T-helper 2 cell treated with Interferon-gamma antibody and Interleukin-4, amounts not matched to agents 5 μg/mL and 100 μg/mL, for 36 hours (primary cell): ENCODE data around the gene TAGAP.
"Not testable (repeated sequence)": the region's sequence is repeated elsewhere in the genome, so short reads cannot be mapped to it uniquely, and the experiment has no call there.

Source experiments
- DNase-seq: peaks from one replicate; pipeline ENCODE4 v3.0.0; 2021; ENCODE audit warnings: low spot score
- H3K27ac Mint-ChIP-seq: one replicate; pipeline ENCODE4 v1.8.0; 2021; ENCODE audit warnings: mild to moderate bottlenecking, mixed read lengths
- H3K27me3 Mint-ChIP-seq: one replicate; pipeline ENCODE4 v1.8.0; 2021; ENCODE audit warnings: low read depth, mixed read lengths
- H3K36me3 Mint-ChIP-seq: one replicate; pipeline ENCODE4 v1.8.0; 2021; ENCODE audit warnings: low read depth, mixed read lengths
- H3K4me1 Mint-ChIP-seq: one replicate; pipeline ENCODE4 v1.8.0; 2021; ENCODE audit warnings: low read depth, mixed read lengths
- H3K4me3 Mint-ChIP-seq: one replicate; pipeline ENCODE4 v1.8.0; 2022; ENCODE audit warnings: mild to moderate bottlenecking, moderate library complexity, mixed read lengths
- H3K9me3 Mint-ChIP-seq: one replicate; pipeline ENCODE4 v1.8.0; 2021; ENCODE audit warnings: mixed read lengths

Gene TAGAP

GRCh38 chr6:159030168-159030567 lies 14.6 kb downstream of the TAGAP start:
- H3K9me3 Mint-ChIP-seq: peaks cover 9% of the 10 kb centered on the region
- H3K27me3 Mint-ChIP-seq: no peaks in the 10 kb centered on the region
- peaks cover 21% of the 10 kb centered on the region for H3K36me3 Mint-ChIP-seq
- no peak for DNase-seq
- no peak overlapping the region for H3K4me3 Mint-ChIP-seq
- peaks cover 2% of the 10 kb centered on the region for H3K4me1 Mint-ChIP-seq
- no peak overlapping the region for H3K27ac Mint-ChIP-seq

GRCh38 chr6:159025224-159025623 lies 19.6 kb downstream of the TAGAP start:
- not testable (repeated sequence) for DNase-seq, H3K27ac Mint-ChIP-seq, H3K27me3 Mint-ChIP-seq, H3K4me1 Mint-ChIP-seq, H3K4me3 Mint-ChIP-seq
- H3K36me3 Mint-ChIP-seq: peaks cover 34% of the 10 kb centered on the region
- peaks cover 41% of the 10 kb centered on the region for H3K9me3 Mint-ChIP-seq

DNA sequence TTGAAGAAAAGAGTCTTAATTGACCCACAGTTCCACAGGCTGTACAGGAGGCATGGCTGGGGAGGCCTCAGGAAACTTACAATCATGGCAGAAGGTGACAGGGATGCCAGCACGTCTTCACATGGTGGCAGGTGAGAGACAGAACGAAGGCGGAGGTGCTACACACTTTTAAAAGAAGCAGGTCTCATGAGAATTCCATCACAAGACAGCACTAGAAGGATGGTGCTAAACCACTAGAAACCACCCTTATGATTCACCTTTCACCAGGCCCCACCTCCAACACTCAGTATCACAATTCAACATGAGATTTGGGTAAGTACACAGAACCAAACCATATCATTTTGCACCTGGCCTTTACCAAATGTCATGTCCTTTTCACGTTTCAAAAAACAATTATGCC lies 20.9 kb downstream of the TAGAP start:
- Mint-ChIP-seq H3K36me3 (peaks cover 34% of the 10 kb centered on the region), H3K27ac (peak overlapping the region; percentile 49)

DNA sequence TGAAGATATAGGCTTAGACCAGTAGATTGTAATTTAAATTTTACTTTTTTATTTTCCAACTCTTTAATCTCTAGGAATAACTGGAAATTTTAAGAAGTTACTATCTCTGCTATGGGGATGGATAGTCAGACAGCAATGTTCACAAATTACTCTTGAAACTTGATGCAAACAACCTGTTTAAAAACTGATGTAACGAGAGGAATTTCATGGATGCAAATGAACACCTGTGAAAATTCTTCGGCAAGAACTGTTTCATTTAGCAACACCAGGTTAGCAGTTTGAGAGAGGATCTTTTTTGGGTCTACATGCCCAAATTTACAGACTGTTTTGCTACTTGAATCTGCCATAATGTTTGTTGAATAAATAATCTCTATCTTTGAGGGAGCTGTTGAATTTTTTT lies 24.8 kb downstream of the TAGAP start:
- Mint-ChIP-seq H3K4me3 (no peak overlapping the region), H3K27ac (no peak overlapping the region), H3K36me3 (peaks cover 24% of the 10 kb centered on the region), H3K27me3 (no peaks in the 10 kb centered on the region), H3K9me3 (peaks cover 30% of the 10 kb centered on the region), H3K4me1 (peaks cover 38% of the 10 kb centered on the region)
- DNase-seq: no peak

More for the DNA sequence above, 20.9 kb downstream of the TAGAP start:
- peak; percentile 39 for DNase-seq
- Mint-ChIP-seq H3K4me3 (no peak overlapping the region), H3K9me3 (peaks cover 41% of the 10 kb centered on the region), H3K27me3 (no peaks in the 10 kb centered on the region), H3K4me1 (peaks cover 15% of the 10 kb centered on the region)

- H3K9me3 Mint-ChIP-seq: peaks cover 12% of the 10 kb centered on the region
- H3K27ac Mint-ChIP-seq: peak overlapping the region; percentile 51
- peaks cover 50% of the 10 kb centered on the region for H3K4me1 Mint-ChIP-seq
- DNase-seq: peak; percentile 5
- no peaks in the 10 kb centered on the region for H3K27me3 Mint-ChIP-seq
- H3K36me3 Mint-ChIP-seq: peaks cover 8% of the 10 kb centered on the region
- H3K4me3 Mint-ChIP-seq: peak overlapping the region; percentile 41
These were observed 26.8 kb downstream of the TAGAP start for GRCh38 chr6:159017757-159018559.

- no peak overlapping the region for H3K27ac Mint-ChIP-seq
- no peak overlapping the region for H3K4me3 Mint-ChIP-seq
- H3K9me3 Mint-ChIP-seq: no peaks in the 10 kb centered on the region
- H3K4me1 Mint-ChIP-seq: peaks cover 63% of the 10 kb centered on the region
- peak; percentile 2 for DNase-seq
- peaks cover 5% of the 10 kb centered on the region for H3K36me3 Mint-ChIP-seq
- no peaks in the 10 kb centered on the region for H3K27me3 Mint-ChIP-seq
These were observed 30.4 kb downstream of the TAGAP start for GRCh38 chr6:159014406-159014805.

DNA sequence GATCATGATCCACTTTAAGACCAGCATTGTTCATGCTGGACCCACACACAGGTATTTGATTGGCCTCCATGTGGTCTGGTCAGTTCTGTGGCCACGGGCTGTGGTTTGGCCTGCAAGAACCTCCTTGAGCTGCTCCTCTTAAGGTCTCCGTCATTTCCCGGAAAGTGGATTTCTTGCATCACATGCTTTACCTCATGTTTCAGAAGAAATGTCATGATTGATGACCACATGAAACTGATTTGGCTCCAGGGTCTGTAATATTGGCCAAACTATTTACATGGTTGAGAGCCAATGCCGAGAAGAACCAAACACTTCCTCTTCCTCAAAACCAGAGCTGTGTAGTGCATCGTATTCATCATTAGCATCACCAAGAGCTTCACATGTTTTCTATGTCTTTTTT lies 31.6 kb downstream of the TAGAP start:
- H3K9me3 Mint-ChIP-seq: no peaks in the 10 kb centered on the region
- no peak overlapping the region for H3K27ac Mint-ChIP-seq

GRCh38 chr6:159012201-159012600 lies 32.6 kb downstream of the TAGAP start:
- Mint-ChIP-seq H3K4me3 (no peak overlapping the region), H3K36me3 (peaks cover 5% of the 10 kb centered on the region), H3K9me3 (no peaks in the 10 kb centered on the region), H3K4me1 (peaks cover 50% of the 10 kb centered on the region), H3K27ac (no peak overlapping the region), H3K27me3 (no peaks in the 10 kb centered on the region)
- no peak for DNase-seq

More for the DNA sequence above, 31.6 kb downstream of the TAGAP start:
- no peaks in the 10 kb centered on the region for H3K27me3 Mint-ChIP-seq
- no peak for DNase-seq
- H3K36me3 Mint-ChIP-seq: peaks cover 5% of the 10 kb centered on the region
- H3K4me1 Mint-ChIP-seq: peaks cover 56% of the 10 kb centered on the region
- H3K4me3 Mint-ChIP-seq: peak overlapping the region; percentile 22

DNA sequence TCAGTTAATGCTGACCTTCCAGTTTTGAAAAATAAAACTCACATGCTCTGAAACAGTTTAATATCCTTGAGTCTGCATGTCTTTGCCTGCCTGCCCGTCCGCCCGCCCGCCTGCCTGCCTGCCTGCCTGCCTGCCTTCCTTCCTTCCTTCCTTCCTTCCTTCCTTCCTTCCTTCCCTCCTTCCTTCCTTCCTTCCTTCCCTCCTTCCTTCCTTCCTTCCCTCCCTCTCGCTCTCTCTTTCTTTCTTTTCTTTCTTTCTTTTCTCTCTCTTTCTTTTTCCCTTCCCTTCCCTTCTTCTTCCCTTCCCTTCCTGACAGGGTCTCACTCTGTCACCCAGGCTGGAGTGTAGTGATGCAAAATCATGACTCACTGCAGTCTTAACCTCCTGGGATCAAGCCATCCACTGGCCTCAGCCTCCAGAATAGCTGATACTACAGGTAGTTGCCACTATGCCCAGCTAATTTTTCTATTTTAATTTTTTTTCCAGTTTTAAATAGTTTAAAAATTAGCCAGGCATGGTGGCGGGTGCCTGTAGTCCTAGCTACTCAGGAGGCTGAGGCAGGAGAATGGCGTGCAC lies 34.7 kb downstream of the TAGAP start:
- not testable (repeated sequence) for H3K9me3 Mint-ChIP-seq, DNase-seq, H3K36me3 Mint-ChIP-seq, H3K27me3 Mint-ChIP-seq
- Mint-ChIP-seq H3K4me1 (peaks cover 42% of the 10 kb centered on the region), H3K27ac (peak overlapping the region; percentile 49), H3K4me3 (peak overlapping the region; percentile 25)

- Mint-ChIP-seq H3K4me1 (peaks cover 32% of the 10 kb centered on the region), H3K27ac (peak overlapping the region; percentile 37), H3K9me3 (no peaks in the 10 kb centered on the region), H3K36me3 (peaks cover 5% of the 10 kb centered on the region), H3K4me3 (peak overlapping the region; percentile 19), H3K27me3 (no peaks in the 10 kb centered on the region)
- DNase-seq: no peak
These were observed 36.0 kb downstream of the TAGAP start for GRCh38 chr6:159008656-159009288.

DNA sequence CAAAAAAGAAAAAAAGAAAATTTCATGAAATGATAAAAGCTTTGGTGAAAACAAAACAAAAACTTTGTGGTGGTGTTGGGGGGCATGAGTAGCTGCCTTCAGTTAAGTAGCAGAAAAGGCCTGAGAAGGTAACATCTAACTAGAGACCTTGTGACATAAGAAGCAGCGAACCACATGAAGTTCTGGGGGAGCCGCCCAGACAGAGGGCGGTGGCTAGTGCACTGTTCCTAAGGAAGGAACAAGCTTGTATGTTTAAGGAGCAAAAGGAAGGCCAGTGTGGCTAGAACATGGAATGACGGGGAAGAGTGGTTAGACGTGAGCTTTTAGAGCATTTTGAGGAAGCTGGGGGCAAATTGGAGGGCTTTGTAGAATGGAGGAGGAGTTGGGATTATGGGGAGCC lies 37.3 kb downstream of the TAGAP start:
- H3K4me1 Mint-ChIP-seq: peaks cover 24% of the 10 kb centered on the region
- DNase-seq: no peak
- H3K36me3 Mint-ChIP-seq: peaks cover 5% of the 10 kb centered on the region
- no peak overlapping the region for H3K4me3 Mint-ChIP-seq
- no peaks in the 10 kb centered on the region for H3K27me3 Mint-ChIP-seq
- H3K9me3 Mint-ChIP-seq: no peaks in the 10 kb centered on the region
- H3K27ac Mint-ChIP-seq: no peak overlapping the region

DNA sequence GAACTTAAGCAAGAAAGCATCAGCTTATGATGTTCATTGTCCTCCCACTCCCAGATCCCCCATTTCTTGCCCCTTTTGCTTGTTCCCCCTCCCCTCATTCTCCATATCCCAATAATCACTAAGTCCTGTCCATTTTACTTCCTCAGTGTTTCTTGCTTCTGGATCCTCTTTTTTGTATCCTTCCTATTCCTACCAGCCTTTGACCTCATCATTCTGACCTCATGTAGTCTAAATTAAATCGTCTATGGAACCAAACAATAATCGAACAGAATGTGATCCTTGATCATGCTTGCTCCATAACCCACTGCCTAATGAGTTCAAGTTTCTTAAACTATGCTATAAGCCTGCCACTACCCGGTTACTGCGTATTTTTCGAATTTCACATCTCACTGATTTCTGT lies 39.4 kb downstream of the TAGAP start:
- H3K4me3 Mint-ChIP-seq: no peak overlapping the region
- no peak overlapping the region for H3K27ac Mint-ChIP-seq
- no peak for DNase-seq
- no peaks in the 10 kb centered on the region for H3K36me3 Mint-ChIP-seq
- H3K27me3 Mint-ChIP-seq: no peaks in the 10 kb centered on the region
- H3K9me3 Mint-ChIP-seq: no peaks in the 10 kb centered on the region
- peaks cover 22% of the 10 kb centered on the region for H3K4me1 Mint-ChIP-seq

- Mint-ChIP-seq H3K4me3 (no peak overlapping the region), H3K27ac (no peak overlapping the region), H3K4me1 (peaks cover 18% of the 10 kb centered on the region), H3K9me3 (no peaks in the 10 kb centered on the region), H3K27me3 (no peaks in the 10 kb centered on the region), H3K36me3 (no peaks in the 10 kb centered on the region)
- DNase-seq: no peak
These were observed 40.2 kb downstream of the TAGAP start for GRCh38 chr6:159004592-159004991.

DNA sequence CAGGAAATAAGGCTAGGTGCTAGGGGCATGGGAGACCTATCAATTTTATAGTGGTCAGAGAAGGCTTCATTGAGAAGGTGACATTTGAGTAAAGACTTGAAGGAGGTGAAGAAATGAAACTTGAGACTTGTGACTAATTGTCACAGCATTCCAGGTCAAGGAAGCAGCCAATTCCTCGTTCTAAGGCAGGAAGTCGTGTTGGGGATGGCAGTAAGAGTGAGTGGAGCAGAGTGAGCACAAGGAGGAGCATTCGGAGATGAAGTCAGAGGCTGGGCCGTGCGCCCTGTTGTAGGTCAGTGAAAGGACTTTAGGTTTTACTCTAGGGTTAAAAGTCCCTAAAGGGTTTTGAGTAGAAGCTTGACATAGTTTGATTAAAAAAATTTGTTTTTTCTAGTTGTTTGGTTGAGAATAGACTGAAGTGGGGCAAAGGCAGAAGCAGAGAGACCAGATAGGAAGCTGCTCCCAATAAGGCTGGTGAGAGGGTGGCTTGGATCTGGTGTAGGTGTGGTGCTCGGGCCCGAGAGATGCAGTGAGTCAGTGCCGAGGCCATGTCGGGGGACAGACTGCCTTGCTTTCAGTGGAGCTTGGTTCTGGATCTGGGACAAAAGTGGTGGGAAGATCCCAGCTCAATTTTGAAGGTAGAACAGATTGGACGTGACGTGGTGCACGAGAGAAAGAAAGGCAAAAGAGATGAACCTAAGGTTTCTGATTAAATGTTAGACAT lies 42.2 kb downstream of the TAGAP start:
- Mint-ChIP-seq H3K27ac (no peak overlapping the region), H3K4me3 (no peak overlapping the region), H3K4me1 (peaks cover 18% of the 10 kb centered on the region), H3K27me3 (no peaks in the 10 kb centered on the region), H3K36me3 (no peaks in the 10 kb centered on the region), H3K9me3 (no peaks in the 10 kb centered on the region)
- no peak for DNase-seq
